Tibial artery (tissue), 4 donors: ENCODE results near the gene DENND10.
"Not testable (repeated sequence)": the region's sequence is repeated elsewhere in the genome, so short reads cannot be mapped to it uniquely, and the experiment has no call there.

Experiments
- DNase-seq, 2 donors: peaks; one replicate each; pipeline ENCODE4 v3.0.0-alpha.2; 2019
- H3K27ac ChIP-seq, 2 donors: fragments of 200-600 bp; sonication (generic) in 1 of 2; 1 replicate in 1 of 2; 2 replicates in 1 of 2; pipeline ENCODE4 v1.5.1; 2018 to 2019; ENCODE audit warnings: mild to moderate bottlenecking in 1 of 2
- H3K27me3 ChIP-seq, 2 donors: fragments of 200-600 bp; sonication (generic) in 1 of 2; one replicate each; pipeline versions ENCODE4 v1.5.1 to v1.6.0; 2016 to 2019
- H3K36me3 ChIP-seq, 3 donors: fragments of 200-600 bp; sonication (generic) in 2 of 3; one replicate each; pipeline ENCODE4 v1.5.1; 2016 to 2019; ENCODE audit warnings: mild to moderate bottlenecking in 2 of 3
- H3K4me1 ChIP-seq, 4 donors: fragments of 200-600 bp; sonication (generic) in 2 of 4; 1 replicate in 3 of 4; 2 replicates in 1 of 4; pipeline ENCODE4 v1.5.1; 2016 to 2019
- H3K4me3 ChIP-seq, 2 donors: fragments of 200-600 bp; sonication (generic) in 1 of 2; 1 replicate in 1 of 2; 2 replicates in 1 of 2; pipeline ENCODE4 v1.5.1; 2018 to 2019; ENCODE audit warnings: mild to moderate bottlenecking in 2 of 2
- H3K9me3 ChIP-seq, 3 donors: fragments of 200-600 bp; sonication (generic) in 1 of 3; one replicate each; pipeline ENCODE4 v1.5.1; 2016 to 2019
- CTCF ChIP-seq, 2 experiments: fragments of 200-600 bp in 1 of 2; fragments of 450-650 bp in 1 of 2; IDR thresholded peaks; one replicate each; pipeline ENCODE4 v1.5.1; 2017 to 2019; ENCODE audit warnings: antibody characterized with exemption in 2 of 2, mild to moderate bottlenecking in 1 of 2, moderate library complexity in 1 of 2
- intact Hi-C: fragments of 100-400 bp; cut with DNase I; formaldehyde crosslinking; loops from one replicate; pipeline ENCODE4 v1.15.0; 2023; ENCODE audit warnings: low total_unique reads

Gene DENND10

GRCh38 chr10:119149729-119150128 lies 45.8 kb downstream of the DENND10 start:
- Histone ChIP-seq H3K4me1 (no peaks in the 10 kb centered on the region), H3K9me3 (no peaks in the 10 kb centered on the region), H3K36me3 (peaks cover 46 to 90% (median 68%) of the 10 kb centered on the region in 3 donors), H3K4me3 (no peak overlapping the region), H3K27ac (no peak overlapping the region), H3K27me3 (no peaks in the 10 kb centered on the region)
- DNase-seq: peak; percentile 10 to 37
- no peak for TF ChIP-seq CTCF (IDR thresholded peaks at IDR 0.05)
- intact Hi-C loops: no loop called here

- H3K4me3 ChIP-seq, intact Hi-C loops, H3K27me3 ChIP-seq, H3K4me1 ChIP-seq, H3K9me3 ChIP-seq, H3K27ac ChIP-seq: not testable (repeated sequence)
- peak in 1 of 2 donors; percentile 27 for DNase-seq
- H3K36me3 ChIP-seq: peaks cover 62 to 99% (median 85%) of the 10 kb centered on the region in 3 donors
Measured at GRCh38 chr10:119151601-119152000, 47.7 kb downstream of the DENND10 start.

GRCh38 chr10:119153041-119153440 lies 49.1 kb downstream of the DENND10 start:
- intact Hi-C loops: no loop called here
- no peak overlapping the region for H3K4me3 ChIP-seq
- H3K9me3 ChIP-seq: no peaks in the 10 kb centered on the region
- peaks cover 62 to 100% (median 83%) of the 10 kb centered on the region in 3 donors for H3K36me3 ChIP-seq
- no peaks in the 10 kb centered on the region for H3K27me3 ChIP-seq
- no peaks in the 10 kb centered on the region for H3K4me1 ChIP-seq
- no peak for TF ChIP-seq CTCF (IDR thresholded peaks at IDR 0.05)
- no peak overlapping the region for H3K27ac ChIP-seq
- no peak for DNase-seq

GRCh38 chr10:119153661-119154060 lies 49.7 kb downstream of the DENND10 start:
- no peak for TF ChIP-seq CTCF (IDR thresholded peaks at IDR 0.05)
- Histone ChIP-seq H3K4me1 (no peaks in the 10 kb centered on the region), H3K36me3 (peaks cover 64 to 100% (median 86%) of the 10 kb centered on the region in 3 donors), H3K9me3 (no peaks in the 10 kb centered on the region), H3K27ac (no peak overlapping the region), H3K27me3 (no peaks in the 10 kb centered on the region), H3K4me3 (no peak overlapping the region)
- intact Hi-C loops: no loop called here
- DNase-seq: peak in 1 of 2 donors; percentile 50

- no peak for TF ChIP-seq CTCF (IDR thresholded peaks at IDR 0.05)
Measured at GRCh38 chr10:119159332-119159731, 55.4 kb downstream of the DENND10 start.

GRCh38 chr10:119161680-119162451 lies 58.0 kb downstream of the DENND10 start:
- no peaks in the 10 kb centered on the region for H3K9me3 ChIP-seq
- H3K4me3 ChIP-seq: no peak overlapping the region
- intact Hi-C loops: no loop called here
- peaks cover 16 to 47% (median 23%) of the 10 kb centered on the region in 3 donors for H3K36me3 ChIP-seq
- no peak overlapping the region for H3K27ac ChIP-seq
- peak in 1 of 2 donors; percentile 21 for DNase-seq
- peaks cover 0 to 18% (median 8%) of the 10 kb centered on the region in 4 donors for H3K4me1 ChIP-seq
- no peak for TF ChIP-seq CTCF (IDR thresholded peaks at IDR 0.05)
- H3K27me3 ChIP-seq: no peaks in the 10 kb centered on the region

More at GRCh38 chr10:119159332-119159731, 55.4 kb downstream of the DENND10 start:
- Histone ChIP-seq H3K27me3 (no peaks in the 10 kb centered on the region), H3K9me3 (no peaks in the 10 kb centered on the region), H3K36me3 (peaks cover 42 to 72% (median 47%) of the 10 kb centered on the region in 3 donors), H3K27ac (no peak overlapping the region), H3K4me3 (no peak overlapping the region), H3K4me1 (peaks cover 0 to 2% (median under 1%) of the 10 kb centered on the region in 4 donors)
- peak in 1 of 2 donors; percentile 52 for DNase-seq
- intact Hi-C loops: no loop called here
